Ovary (tissue), 3 donors: ENCODE measurements around the gene C11orf68.

Source experiments
- POLR2A ChIP-seq: fragments of 450-650 bp; IDR thresholded peaks from one replicate; pipeline ENCODE4 v1.6.1; 2017; ENCODE audit warnings: antibody characterized with exemption, mild to moderate bottlenecking, moderate library complexity
- TF ChIP-seq, protein P1 (sequence below), 3 donors: fragments of 450-650 bp in 2 of 3; fragments of 200-600 bp in 1 of 3; IDR thresholded peaks; one replicate each; pipeline versions ENCODE4 v1.5.1 to v1.8.0; 2016 to 2022; ENCODE audit warnings: antibody characterized with exemption in 3 of 3, mild to moderate bottlenecking in 1 of 3
- donor health status: DM: no; HTN: no; CAD: no.

DNA sequence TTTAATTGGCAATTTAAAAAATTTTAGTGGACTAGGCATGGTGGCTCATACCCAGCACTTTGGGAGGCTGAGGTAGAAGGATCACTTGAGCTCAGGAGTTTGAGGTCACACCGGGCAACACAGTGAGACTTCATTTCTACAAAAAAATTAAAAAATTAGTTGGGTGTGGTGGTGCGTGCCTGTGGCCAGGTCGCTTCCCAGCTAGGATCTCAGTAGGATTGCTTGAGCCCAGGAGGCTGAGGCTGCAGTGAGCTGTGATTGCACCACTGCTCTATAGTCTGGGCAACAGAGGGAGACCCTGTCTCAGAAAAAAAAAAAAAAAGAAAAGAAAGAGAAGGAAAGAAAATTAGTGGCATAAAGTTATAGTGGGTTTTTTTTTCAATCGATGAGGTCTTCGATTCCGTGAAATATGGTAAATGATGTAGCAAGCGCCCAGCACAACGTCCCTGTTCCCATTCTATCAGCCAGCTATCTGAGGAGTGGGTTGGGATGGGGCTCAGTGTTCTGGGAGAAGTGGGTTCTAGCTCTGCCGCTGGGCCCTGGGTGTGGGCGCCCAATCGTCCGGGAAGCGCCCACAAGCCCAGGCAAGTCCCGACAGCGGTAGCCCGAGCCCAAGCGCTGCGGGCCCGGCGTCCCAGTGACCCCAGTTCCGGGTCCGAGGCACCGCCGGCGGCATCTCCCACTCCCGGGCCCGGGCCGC, 20.1 kb downstream of the C11orf68 start:
- TF ChIP-seq, protein P1, sequence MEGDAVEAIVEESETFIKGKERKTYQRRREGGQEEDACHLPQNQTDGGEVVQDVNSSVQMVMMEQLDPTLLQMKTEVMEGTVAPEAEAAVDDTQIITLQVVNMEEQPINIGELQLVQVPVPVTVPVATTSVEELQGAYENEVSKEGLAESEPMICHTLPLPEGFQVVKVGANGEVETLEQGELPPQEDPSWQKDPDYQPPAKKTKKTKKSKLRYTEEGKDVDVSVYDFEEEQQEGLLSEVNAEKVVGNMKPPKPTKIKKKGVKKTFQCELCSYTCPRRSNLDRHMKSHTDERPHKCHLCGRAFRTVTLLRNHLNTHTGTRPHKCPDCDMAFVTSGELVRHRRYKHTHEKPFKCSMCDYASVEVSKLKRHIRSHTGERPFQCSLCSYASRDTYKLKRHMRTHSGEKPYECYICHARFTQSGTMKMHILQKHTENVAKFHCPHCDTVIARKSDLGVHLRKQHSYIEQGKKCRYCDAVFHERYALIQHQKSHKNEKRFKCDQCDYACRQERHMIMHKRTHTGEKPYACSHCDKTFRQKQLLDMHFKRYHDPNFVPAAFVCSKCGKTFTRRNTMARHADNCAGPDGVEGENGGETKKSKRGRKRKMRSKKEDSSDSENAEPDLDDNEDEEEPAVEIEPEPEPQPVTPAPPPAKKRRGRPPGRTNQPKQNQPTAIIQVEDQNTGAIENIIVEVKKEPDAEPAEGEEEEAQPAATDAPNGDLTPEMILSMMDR (IDR thresholded peaks at IDR 0.05): no peak
- no peak for TF ChIP-seq POLR2A
